IMR-90 (cell line): ENCODE data around the gene SIKE1. TPM values are rescaled to one million over a fixed set of nuclear protein-coding genes. Genes with fewer than 3 reads are reported as not detected.

ENCODE experiments used
- ATAC-seq: fragments of 200-7000 bp; cut with Tn5 transposase; 2 replicates; pipeline ENCODE4 v1.9.1; 2020; ENCODE audit warnings: low read depth, mild to moderate bottlenecking, moderate library complexity
- BruUV-seq: library from RNA; stranded (reverse); fragments of 400-500 nt; replicated peaks from 2 replicates; lab custom pipeline; 2021; lab: Mats Ljungman, UMichigan
- CTCF ChIA-PET: fragments of 300-600 bp; formaldehyde crosslinking; extraction: SDS; loops from one replicate; lab custom pipeline; 2021; ENCODE audit warnings: antibody characterized with exemption; lab: Yijun Ruan, JAX
- POLR2A ChIA-PET: fragments of 300-600 bp; sonication (Branson Sonifier 250); formaldehyde crosslinking; loops from one replicate; lab custom pipeline; 2022; ENCODE audit warnings: antibody characterized with exemption; ENCODE audit not compliant: unreplicated experiment; lab: Charles Lee
- DNase-seq: peaks from one replicate; pipeline ENCODE4 v3.0.0; 2013
- H2AFZ ChIP-seq: replicated peaks from 2 replicates; pipeline ENCODE3; 2013; ENCODE audit warnings: low read length, mild to moderate bottlenecking; ENCODE audit not compliant: poor library complexity
- H2AK5ac ChIP-seq: 2 replicates; pipeline ENCODE4 v1.6.1; 2013; ENCODE audit warnings: low read depth, low read length, inconsistent platforms
- H2AK9ac ChIP-seq: replicated peaks from 2 replicates; pipeline ENCODE3; 2013; ENCODE audit warnings: mild to moderate bottlenecking, low read depth, low read length, moderate library complexity; ENCODE audit not compliant: poor library complexity
- H2BK120ac ChIP-seq: 2 replicates; pipeline ENCODE4 v1.6.1; 2013; ENCODE audit warnings: low read depth, low read length, inconsistent platforms
- H2BK15ac ChIP-seq: 3 replicates; pipeline ENCODE4 v1.6.1; 2013; ENCODE audit warnings: low read depth, low read length, inconsistent platforms
- H2BK20ac ChIP-seq: 2 replicates; pipeline ENCODE4 v1.6.1; 2013; ENCODE audit warnings: low read depth, mild to moderate bottlenecking, inconsistent platforms, low read length, moderate library complexity
- H2BK5ac ChIP-seq: 2 replicates; pipeline ENCODE4 v1.6.1; 2013; ENCODE audit warnings: mild to moderate bottlenecking, low read depth, low read length, inconsistent platforms; ENCODE audit not compliant: poor library complexity, severe bottlenecking
- H3K14ac ChIP-seq: replicated peaks from 2 replicates; pipeline ENCODE4 v1.6.1; 2013; ENCODE audit warnings: low read depth, low read length, inconsistent platforms
- H3K18ac ChIP-seq: 2 replicates; pipeline ENCODE4 v1.6.1; 2013; ENCODE audit warnings: low read depth, low read length, control low read depth
- H3K23ac ChIP-seq: 2 replicates; pipeline ENCODE4 v1.6.1; 2013; ENCODE audit warnings: low read depth, low read length, inconsistent platforms
- H3K27ac ChIP-seq: 2 replicates; pipeline ENCODE4 v1.5.1; 2013; ENCODE audit warnings: mild to moderate bottlenecking, control low read depth, low read length; ENCODE audit not compliant: insufficient read depth
- H3K27me3 ChIP-seq: 2 replicates; pipeline ENCODE4 v1.6.1; 2013; ENCODE audit warnings: low read length; ENCODE audit not compliant: control insufficient read depth, insufficient read depth
- H3K36me3 ChIP-seq: 2 replicates; pipeline ENCODE4 v1.6.1; 2013; ENCODE audit warnings: low read length, mixed read lengths; ENCODE audit not compliant: control insufficient read depth, insufficient read depth
- H3K4ac ChIP-seq: 2 replicates; pipeline ENCODE4 v1.6.1; 2013; ENCODE audit warnings: low read depth, low read length, inconsistent platforms
- H3K4me1 ChIP-seq: 2 replicates; pipeline ENCODE4 v1.6.1; 2013; ENCODE audit warnings: low read length, mixed read lengths; ENCODE audit not compliant: control insufficient read depth, insufficient read depth
- H3K4me2 ChIP-seq: 2 replicates; pipeline ENCODE4 v1.6.1; 2013; ENCODE audit warnings: low read depth, mild to moderate bottlenecking, control low read depth, low read length, moderate library complexity
- H3K4me3 ChIP-seq: 2 replicates; pipeline ENCODE4 v1.5.1; 2013; ENCODE audit warnings: low read depth, mild to moderate bottlenecking, control low read depth, low read length, moderate library complexity; ENCODE audit not compliant: insufficient read depth
- H3K56ac ChIP-seq: 2 replicates; pipeline ENCODE4 v1.6.1; 2013; ENCODE audit warnings: low read length, inconsistent platforms; ENCODE audit not compliant: insufficient read depth; ENCODE audit errors: extremely low read depth
- H3K79me1 ChIP-seq, 2 experiments: 2 replicates each; pipeline ENCODE4 v1.6.1; 2013; ENCODE audit warnings: low read length in 2 of 2, inconsistent platforms in 1 of 2, low read depth in 1 of 2
- H3K9ac ChIP-seq: 2 replicates; pipeline ENCODE4 v1.6.1; 2013; ENCODE audit warnings: low read depth, low read length, control low read depth
- H3K9me1 ChIP-seq: 2 replicates; pipeline ENCODE4 v1.6.1; 2013; ENCODE audit warnings: low read length, inconsistent platforms; ENCODE audit not compliant: insufficient read depth
- H3K9me3 ChIP-seq: 2 replicates; pipeline ENCODE4 v1.6.1; 2013; ENCODE audit warnings: low read length; ENCODE audit not compliant: control insufficient read depth, insufficient read depth
- H4K20me1 ChIP-seq: 2 replicates; pipeline ENCODE4 v1.6.1; 2013; ENCODE audit warnings: low read length, inconsistent platforms; ENCODE audit not compliant: insufficient read depth
- H4K5ac ChIP-seq: 2 replicates; pipeline ENCODE4 v1.6.1; 2013; ENCODE audit warnings: mild to moderate bottlenecking, low read depth, low read length, control low read depth
- H4K8ac ChIP-seq, 2 experiments: 2 replicates each; pipeline ENCODE4 v1.6.1; 2013; ENCODE audit warnings: low read depth in 2 of 2, low read length in 2 of 2, control low read depth in 1 of 2, inconsistent platforms in 1 of 2
- H4K91ac ChIP-seq: 2 replicates; pipeline ENCODE4 v1.6.1; 2013; ENCODE audit warnings: low read depth, low read length, inconsistent platforms; ENCODE audit not compliant: insufficient read depth
- CHD1 ChIP-seq: IDR thresholded peaks from 2 replicates; pipeline ENCODE4 v1.6.1; 2012; ENCODE audit warnings: low read depth, low read length, improper control_type of control experiment
- FOS ChIP-seq: fragments of 150-350 bp; IDR thresholded peaks from 2 replicates; pipeline ENCODE4 v1.6.1; 2016; ENCODE audit warnings: low read depth, low read length
- MXI1 ChIP-seq: IDR thresholded peaks from 2 replicates; pipeline ENCODE4 v1.6.1; 2012; ENCODE audit warnings: low read depth, mild to moderate bottlenecking, low read length, moderate library complexity, borderline replicate concordance
- RCOR1 ChIP-seq: IDR thresholded peaks from 2 replicates; pipeline ENCODE4 v1.6.1; 2012; ENCODE audit warnings: mild to moderate bottlenecking, low read length, improper control_type of control experiment; ENCODE audit not compliant: insufficient replicate concordance
- RFX5 ChIP-seq: IDR thresholded peaks from 2 replicates; pipeline ENCODE4 v1.8.0; 2012; ENCODE audit warnings: low read depth, mild to moderate bottlenecking, low read length, moderate library complexity
- SMC3 ChIP-seq: fragments of 150-350 bp; IDR thresholded peaks from 2 replicates; pipeline ENCODE4 v1.6.1; 2016; ENCODE audit warnings: low read depth, mild to moderate bottlenecking, antibody characterized with exemption, low read length, moderate library complexity
- WGBS, 2 experiments: methylation state at CpG; one replicate each; pipeline versions ENCODE4 v1.1.5 to v1.1.7; 2013; ENCODE audit warnings: missing lambda C conversion rate in 2 of 2; ENCODE audit not compliant: insufficient read length in 1 of 2; ENCODE audit errors: extremely low coverage in 2 of 2; 5-methylcytosine and 5-hydroxymethylcytosine counted together
- dilution Hi-C: fragments of 300-500 bp; cut with HindIII; formaldehyde crosslinking; loops from one replicate; pipeline ENCODE4 v1.14.3; 2018; ENCODE audit warnings: low sequenced_read_pairs; ENCODE audit not compliant: unreplicated experiment
- in situ Hi-C: fragments of 300-500 bp; cut with MboI; formaldehyde crosslinking; loops from 3 replicates; pipeline ENCODE4 v1.14.3; 2019; ENCODE audit warnings: low sequenced_read_pairs, inconsistent platforms, mixed read lengths
- intact Hi-C: fragments of 100-400 bp; cut with micrococcal nuclease; formaldehyde crosslinking; loops from 2 replicates; pipeline ENCODE4 v1.10.0; 2022
- polyA plus RNA-seq, 3 experiments: library from polyadenylated mRNA; depleted of rRNA; stranded (reverse); fragments of >200 nt; gene quantifications; 2 replicates each; pipeline ENCODE4 v1.2.3, GENCODE V29; 2012; ENCODE audit warnings: low replicate concordance in 1 of 3
- total RNA-seq: library from RNA; depleted of rRNA; stranded (reverse); fragments of >200 nt; gene quantifications from 2 replicates; pipeline ENCODE4 v1.2.3, GENCODE V29; 2012

Gene SIKE1
- total and polyA plus RNA-seq, 2 of the 4 experiments (the other 2 are of a cell fraction) = 20.9 to 49.1 TPM

DNA sequence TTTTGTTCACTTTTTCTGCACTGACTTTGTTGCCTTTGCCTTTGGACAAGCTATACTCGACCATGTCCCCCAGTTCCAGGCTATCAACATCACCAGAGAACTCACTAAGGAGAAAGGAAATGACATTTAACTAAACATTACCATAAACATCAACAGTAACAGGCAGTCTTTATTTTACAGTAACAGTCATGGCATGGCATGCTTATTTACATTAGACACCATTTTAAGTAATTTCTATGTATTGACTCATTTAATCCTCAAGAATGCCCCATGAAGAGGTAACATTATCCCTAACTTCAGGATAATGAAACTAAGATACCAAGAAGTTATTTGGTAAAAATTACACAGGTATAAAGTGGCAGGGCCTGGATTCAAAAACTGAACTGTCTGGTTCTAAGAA, 55.3 kb downstream of the SIKE1 start:
- peaks cover 52% of the 10 kb centered on the region for H3K36me3 ChIP-seq
- DNase-seq = peak; percentile 61
- BruUV-seq = no TSS peak

More for the DNA sequence above, 55.3 kb downstream of the SIKE1 start:
- intact Hi-C loops = no loop called here
- Histone ChIP-seq H3K23ac (no peak overlapping the region), H4K91ac (no peak overlapping the region), H3K27me3 (no peaks in the 10 kb centered on the region), H3K9me1 (peaks cover 4% of the 10 kb centered on the region; the same call in 1 of the 2 replicates), H4K8ac (0 out of 4 replicates have a peak overlapping the region, but pooled peaks of 1 of the 2 experiments have one; percentile 0), H2BK20ac (no peak overlapping the region), H3K18ac (no peak overlapping the region), H2BK120ac (no peak overlapping the region), H4K5ac (no peak overlapping the region), H3K9ac (no peak overlapping the region), H3K4ac (no peak overlapping the region), H2BK5ac (peak overlapping the region; percentile 71), H3K56ac (no peak overlapping the region), H3K14ac (no peak overlapping the region), H3K4me2 (peak overlapping the region; percentile 60; the same call in 1 of the 2 replicates), H2AK9ac (no peak overlapping the region), H3K27ac (no peak overlapping the region), H2AK5ac (no peak overlapping the region), H2BK15ac (no peak overlapping the region), H3K4me1 (peaks cover 11% of the 10 kb centered on the region), H3K4me3 (no peak overlapping the region), H3K79me1 (peaks cover 31 to 34% of the 10 kb centered on the region in 2 experiments), H2AFZ (no peak overlapping the region), H4K20me1 (peaks cover 9% of the 10 kb centered on the region; the same call in 1 of the 2 replicates), H3K9me3 (no peaks in the 10 kb centered on the region)
- peak; percentile 80 for ATAC-seq
- dilution Hi-C loops = no loop called here
- in situ Hi-C loops = loop anchor here (25.0 kb wide), 1 partner anchor 587 kb away; no protein-coding TSS in a partner anchor
- CTCF ChIA-PET = no interaction called here
- POLR2A ChIA-PET = no interaction called here
- TF ChIP-seq RFX5 = no peak
- TF ChIP-seq SMC3 = no peak
- TF ChIP-seq FOS = no peak
- no peak for TF ChIP-seq RCOR1
- TF ChIP-seq CHD1 = no peak
- no peak for TF ChIP-seq MXI1
- WGBS, 2 experiments = no CpG with 5 or more reads among the region's 1 CpG
